GM18499 (cell line): ENCODE results near the gene CSTPP1.
"Not testable (repeated sequence)": the region's sequence is repeated elsewhere in the genome, so short reads cannot be mapped to it uniquely, and the experiment has no call there.

Experiments used
- ATAC-seq: cut with Tn5 transposase; IDR thresholded peaks from one replicate; pipeline ENCODE4 v1.9.1; 2021; ENCODE audit warnings: moderate number of reproducible peaks; ENCODE audit not compliant: insufficient read depth, unreplicated experiment

The CSTPP1 gene

DNA sequence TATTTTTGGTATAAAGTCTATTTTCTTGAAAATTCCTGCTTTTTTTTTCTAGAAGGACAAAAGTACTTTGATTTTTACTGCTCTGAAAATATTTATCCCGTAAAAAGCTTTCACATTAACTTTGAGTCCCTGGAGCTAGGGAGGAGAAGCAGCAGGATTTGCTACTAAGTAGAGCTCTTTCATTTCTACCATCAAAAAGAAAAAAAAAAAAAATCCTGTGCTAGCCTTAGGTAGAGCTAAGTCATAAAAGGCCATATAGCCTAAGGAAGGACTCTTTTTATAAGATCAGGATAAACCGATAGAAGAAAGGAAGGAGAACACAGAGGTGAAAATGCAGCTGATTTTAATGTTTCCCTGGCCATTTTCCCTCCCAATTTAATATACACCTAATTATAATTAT lies 48.0 kb downstream of the CSTPP1 start:
- no peak for ATAC-seq

DNA sequence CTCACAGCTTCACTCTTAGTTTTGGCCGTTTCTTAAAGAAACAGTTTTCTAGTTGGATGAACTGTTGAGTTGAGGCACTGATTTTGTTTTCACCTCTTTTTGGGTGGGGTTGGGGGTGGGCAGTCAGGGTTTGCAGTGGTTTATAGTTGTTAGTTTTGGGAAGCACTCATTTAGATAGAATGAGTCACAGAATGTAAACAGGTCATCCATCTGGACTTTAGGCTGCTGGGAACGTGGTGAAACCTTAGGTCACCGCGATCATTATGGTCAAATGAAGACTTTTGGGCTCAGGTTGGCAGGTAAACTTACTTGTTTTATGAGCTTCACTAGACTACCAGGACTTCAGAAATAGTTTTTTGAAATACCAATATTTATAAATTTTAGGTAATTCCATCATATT lies 48.4 kb downstream of the CSTPP1 start:
- no peak for ATAC-seq

DNA sequence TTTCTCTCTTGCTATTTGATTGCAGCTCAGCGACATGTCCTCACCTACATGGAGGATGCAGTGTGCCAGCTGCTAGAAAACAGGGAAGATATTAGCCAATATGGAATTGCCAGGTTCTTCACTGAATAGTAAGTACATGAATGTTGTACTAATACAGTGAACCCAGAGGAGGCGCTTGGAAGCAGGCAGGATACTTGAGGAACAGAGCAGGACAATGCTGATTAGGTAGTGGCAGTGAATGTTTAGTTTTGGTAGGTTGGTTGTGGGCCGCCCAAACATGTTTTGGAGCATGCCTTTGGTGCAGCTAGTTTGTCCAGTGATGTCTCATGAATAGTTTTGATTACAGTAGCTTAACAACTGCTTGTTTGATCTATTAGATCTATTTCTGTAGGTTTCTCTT lies 50.6 kb downstream of the CSTPP1 start:
- ATAC-seq: no peak

DNA sequence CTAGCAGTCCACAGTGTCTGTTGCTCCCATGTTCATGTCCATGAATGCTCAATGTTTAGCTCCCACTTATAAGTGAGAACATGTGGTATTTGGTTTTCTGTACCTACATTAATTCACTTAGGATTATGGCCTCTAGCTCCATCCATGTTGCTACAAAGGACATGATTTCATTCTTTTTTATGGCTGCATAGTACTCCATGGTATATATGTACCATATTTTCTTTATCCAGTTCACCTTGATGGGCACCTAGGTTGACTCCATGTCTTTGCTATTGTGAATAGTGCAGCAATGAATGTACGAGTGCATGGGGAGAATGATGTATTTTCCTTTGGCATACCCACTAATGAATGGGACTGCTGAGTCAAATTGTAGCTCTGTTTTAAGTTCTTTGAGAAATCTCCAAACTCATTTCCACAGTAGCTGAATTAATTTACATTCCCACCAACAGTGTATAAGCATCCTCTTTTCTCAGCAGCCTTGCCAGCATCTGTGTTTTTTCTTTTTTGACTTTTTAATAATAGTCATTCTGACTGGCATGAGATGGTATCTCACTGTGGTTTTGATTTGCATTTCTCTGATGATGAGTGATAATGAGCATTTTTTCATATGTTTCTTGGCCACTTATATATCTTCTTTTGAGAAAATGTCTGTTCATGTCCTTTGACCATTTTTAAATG lies 53.4 kb downstream of the CSTPP1 start:
- ATAC-seq: not testable (repeated sequence)

DNA sequence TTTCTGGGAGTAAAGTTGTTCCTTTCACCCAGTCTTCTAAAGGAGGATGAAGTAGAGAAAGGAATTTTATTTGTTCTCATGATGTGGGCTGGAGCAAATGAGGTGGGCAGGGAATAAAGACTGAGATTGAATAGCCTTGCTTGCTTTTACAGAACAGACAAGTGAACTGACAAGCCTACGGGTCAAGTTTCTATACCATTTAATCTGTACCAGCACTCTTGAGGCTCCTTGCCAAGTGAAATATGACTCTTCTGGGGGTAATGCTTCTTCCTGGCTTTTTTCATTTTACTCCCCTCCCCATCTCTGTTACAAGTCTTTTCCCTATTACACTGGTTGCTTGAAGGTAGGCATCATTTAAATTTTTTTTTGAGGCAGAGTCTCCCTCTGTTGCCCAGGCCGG lies 54.8 kb downstream of the CSTPP1 start:
- ATAC-seq: no peak

DNA sequence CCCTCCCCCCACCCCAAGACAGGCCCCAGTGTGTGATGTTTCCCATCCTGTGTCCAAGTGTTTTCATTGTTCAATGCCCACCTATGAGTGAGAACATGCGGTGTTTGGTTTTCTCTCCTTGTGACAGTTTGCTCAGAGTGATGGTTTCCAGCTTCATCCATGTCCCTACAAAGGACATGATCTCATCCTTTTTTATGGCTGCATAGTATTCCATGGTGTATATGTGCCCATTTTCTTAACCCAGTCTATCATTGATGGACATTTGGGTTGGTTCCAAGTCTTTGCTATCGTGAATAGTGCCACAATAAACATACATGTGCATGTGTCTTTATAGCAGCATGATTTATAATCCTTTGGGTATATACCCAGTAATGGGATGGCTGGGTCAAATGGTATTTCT lies 55.8 kb downstream of the CSTPP1 start:
- not testable (repeated sequence) for ATAC-seq

DNA sequence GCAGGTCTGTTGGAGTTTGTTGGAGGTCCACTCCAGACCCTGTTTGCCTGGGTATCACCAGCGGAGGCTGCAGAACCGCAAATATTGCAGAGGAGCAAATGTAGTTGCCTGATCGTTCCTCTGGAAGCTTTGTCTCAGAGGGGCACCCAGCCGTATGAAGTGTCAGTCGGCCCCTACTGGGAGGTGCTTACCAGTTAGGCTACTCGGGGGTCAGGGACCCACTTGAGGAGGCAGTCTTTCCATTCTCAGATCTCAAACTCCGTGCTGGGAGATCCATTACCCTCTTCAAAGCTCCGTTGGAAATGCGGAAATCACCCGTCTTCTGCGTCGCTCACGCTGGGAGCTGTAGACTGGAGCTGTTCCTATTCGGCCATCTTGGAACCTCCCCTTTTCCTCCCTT lies 61.2 kb downstream of the CSTPP1 start:
- not testable (repeated sequence) for ATAC-seq

DNA sequence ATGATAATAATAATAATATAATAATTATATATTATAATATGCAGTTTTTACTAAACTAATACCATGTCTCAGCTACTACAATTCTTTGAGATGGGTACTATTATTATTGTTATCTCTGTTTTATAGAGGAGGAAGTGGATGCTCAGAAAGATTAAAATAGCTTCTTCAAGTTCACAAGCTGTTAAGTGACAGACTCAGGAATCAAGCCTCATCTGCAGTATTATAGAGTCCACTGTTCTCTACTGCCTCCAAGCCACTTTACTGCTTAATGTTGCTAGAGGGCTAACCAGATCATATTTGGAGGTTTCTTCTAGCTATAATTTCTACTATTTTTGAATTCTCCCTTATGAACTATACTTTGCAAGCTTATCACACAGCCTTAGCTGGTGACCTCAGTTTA lies 62.7 kb downstream of the CSTPP1 start:
- no peak for ATAC-seq

DNA sequence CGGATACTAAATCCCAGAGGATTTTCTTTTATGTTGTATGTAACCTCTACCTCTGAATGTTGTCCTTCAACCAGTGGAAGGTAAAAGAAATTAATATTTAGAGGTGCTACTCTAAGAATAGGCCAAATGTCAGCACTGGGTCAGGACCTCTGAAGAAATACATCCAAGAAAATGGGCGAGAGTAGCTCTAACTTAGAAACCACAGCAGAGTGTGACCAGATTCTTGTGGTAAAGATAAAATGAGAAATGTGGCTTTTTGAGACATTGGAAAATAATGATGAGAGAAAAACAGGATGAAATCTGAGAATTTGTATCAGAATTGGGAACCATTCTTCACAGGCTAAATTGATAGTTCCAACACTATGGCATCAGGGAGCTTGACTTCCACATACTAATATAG lies 63.5 kb downstream of the CSTPP1 start:
- ATAC-seq: no peak

DNA sequence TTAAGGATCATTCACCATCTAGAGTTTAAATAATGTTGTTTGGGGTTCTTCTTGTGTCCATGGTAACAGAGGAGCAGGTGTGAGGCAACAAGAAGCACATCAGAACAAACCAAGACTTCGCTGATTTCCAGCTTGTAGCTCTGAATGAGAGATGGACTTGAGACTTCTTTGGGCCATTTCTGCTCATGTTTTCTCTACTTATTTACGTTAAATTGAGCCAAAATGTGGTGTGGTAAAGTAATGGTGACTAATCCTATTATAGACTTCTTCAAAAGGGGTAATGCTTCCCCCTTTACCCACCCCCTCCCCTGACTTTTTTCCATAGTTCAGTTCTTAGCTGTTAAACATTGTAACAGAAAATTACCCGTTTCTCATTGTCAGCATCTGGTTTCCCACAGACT lies 65.2 kb downstream of the CSTPP1 start:
- no peak for ATAC-seq

DNA sequence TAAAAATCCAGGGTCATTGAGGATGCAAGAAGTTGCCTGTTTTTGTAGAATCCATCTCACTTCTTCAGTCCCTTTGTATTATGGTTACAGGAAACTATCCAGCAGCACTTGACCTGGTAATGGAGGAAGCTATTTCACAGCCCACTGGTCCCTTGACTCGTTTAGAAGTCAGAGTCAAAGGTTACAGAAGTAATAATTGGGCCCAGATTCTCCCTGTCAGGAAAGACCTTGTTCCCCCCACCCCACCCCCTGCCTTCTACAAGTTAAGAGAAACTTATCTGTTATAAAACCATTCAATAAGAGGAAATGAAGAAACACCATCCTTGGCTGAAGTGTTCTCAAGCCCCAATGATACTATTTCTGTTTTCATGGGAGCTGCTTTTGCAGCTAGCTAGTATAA lies 65.8 kb downstream of the CSTPP1 start:
- ATAC-seq: no peak

DNA sequence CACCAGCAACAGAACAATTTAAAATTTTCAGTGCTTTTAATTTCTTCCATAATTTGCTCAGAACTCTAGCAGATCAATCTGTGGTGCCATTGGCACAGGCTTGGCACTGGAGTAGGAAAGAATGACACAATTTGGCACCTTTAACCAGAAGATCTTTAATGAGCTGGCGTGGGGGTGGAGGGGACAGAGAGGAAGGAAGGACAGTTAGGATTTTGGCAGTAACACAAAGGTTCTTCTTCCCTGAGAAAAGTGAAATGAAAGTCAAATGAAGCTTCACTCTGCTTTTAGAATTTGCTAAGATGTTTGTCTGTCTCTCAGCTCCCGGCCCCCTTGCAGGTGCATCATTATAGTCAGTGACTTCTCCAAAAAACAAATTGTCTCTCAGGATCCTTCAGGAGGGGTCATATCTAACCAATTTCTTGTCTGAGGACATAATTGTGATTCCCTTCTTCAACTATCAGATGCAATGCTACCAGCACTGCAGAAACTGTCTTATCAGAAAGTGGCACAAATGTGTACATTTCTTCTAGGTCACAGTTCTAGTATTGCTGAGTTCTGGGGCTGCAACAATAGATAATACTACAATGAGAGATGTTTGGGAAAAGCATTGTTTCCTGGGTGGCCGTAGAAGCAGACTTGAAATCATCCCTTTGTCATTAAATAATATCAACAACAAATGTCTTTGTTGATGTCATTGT lies 66.8 kb downstream of the CSTPP1 start:
- ATAC-seq: no peak

DNA sequence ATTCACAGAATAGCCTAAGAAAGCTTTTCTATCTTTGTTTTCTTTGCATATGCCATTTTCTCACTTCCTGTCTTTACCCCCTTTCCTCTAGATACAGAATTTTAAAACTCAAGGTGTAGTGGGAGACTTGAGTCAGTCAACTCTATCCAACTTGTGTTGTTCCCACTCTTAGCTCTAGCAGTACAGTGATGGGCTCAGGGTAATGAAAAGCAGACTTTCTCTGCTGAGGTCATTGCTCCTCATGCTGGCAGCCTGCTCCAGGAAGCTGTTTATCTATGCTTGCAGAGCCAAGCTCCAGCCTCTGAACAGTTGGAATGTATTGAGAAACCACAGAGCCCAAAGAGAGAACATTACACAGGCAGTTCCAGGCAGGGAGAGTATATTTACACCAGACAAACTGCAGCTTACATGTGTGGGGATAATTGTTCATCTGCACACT lies 68.1 kb downstream of the CSTPP1 start:
- ATAC-seq: no peak

DNA sequence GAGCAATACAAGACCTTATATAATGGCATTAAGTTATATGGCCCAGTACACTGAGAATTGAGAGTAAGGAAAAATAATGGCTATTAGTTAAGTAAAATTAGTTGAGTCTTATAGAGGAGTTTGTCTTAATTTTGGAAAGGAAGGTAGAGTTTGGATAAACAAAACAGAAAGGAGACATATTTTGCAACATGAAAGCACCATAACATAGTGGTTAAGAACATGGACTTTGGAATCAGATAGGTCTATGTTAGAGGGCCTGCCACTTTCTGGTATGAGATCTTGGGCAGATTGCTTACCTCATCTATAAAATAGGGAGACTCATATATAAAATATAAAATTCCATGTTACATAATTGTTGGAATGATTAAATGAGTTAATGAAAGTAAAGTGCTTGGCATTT lies 68.9 kb downstream of the CSTPP1 start:
- ATAC-seq: no peak

DNA sequence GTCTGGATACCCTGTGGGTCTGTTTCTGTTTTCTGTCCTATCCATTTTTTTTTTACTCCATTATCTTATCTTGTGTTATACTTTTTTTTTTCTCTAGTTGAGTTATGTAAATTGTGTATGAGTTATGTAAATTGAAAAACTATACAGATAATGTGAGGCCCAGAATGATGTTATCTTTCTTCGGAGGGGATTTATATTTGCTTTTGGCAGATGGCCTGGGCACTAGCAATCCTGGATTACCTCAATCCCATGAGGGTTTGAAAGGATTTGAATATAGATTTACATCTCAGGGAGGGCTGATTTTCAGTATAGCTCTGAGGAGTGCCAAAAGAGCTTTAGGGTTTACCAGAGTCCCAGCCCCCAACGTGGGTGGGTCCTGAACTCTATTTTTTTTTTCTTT lies 71.0 kb downstream of the CSTPP1 start:
- no peak for ATAC-seq

DNA sequence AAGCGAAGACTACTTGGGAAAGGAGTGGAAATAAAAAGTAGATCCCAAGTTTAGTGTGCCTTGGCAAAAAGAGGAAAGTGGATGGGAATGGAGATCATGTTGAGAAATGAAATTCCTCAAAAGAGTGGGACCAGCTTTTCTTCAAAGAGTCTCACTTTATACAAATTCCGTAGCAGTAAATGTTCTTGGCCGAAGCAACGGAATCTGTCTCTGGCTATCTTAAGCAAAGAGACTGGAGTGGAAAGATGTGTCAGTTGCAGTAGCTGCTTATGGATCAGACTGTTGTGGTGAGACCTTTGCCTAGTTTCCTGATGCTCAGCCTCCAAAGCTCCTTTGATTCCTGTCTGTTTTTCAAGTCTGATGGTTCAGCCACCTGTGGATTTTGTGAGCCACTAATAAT lies 73.6 kb downstream of the CSTPP1 start:
- no peak for ATAC-seq

DNA sequence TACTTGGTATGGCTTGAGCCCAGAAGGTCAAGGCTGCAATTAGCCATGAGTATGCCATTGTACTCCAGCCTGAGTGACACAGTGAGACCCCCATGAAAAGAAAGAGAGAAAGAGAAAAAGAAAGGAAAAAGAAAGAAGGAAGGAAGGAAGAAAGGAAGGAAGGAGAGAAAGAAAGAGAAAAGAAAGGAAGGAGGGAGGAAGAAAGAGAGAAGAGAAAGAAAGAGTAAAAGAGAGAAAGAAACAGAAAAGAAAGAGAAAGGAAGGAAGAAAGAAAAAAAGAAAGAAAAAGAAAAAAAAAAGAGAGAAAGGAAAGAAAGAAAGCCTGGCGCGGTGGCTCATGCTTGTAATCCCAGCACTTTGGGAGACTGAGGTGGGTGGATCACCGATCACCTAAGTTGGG lies 77.5 kb downstream of the CSTPP1 start:
- ATAC-seq: no peak

DNA sequence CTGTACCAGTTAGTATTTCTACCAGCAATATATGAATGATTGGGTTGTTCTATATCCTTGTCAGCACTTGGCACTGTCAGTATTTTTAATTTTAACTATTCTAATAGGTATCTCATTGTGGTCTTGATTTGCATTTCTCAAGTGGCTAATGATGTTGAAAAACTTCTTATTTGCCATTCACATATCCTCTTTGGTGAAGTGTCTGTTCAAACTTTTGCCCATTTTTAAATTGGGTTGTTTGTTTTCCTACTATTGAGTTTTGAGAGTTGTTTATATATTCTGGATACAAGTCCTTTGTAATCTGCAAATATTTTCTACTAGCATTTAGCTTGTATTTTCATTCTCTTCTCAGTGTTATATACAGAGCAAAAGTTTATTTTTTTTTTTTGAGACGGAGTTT lies 82.1 kb downstream of the CSTPP1 start:
- no peak for ATAC-seq

DNA sequence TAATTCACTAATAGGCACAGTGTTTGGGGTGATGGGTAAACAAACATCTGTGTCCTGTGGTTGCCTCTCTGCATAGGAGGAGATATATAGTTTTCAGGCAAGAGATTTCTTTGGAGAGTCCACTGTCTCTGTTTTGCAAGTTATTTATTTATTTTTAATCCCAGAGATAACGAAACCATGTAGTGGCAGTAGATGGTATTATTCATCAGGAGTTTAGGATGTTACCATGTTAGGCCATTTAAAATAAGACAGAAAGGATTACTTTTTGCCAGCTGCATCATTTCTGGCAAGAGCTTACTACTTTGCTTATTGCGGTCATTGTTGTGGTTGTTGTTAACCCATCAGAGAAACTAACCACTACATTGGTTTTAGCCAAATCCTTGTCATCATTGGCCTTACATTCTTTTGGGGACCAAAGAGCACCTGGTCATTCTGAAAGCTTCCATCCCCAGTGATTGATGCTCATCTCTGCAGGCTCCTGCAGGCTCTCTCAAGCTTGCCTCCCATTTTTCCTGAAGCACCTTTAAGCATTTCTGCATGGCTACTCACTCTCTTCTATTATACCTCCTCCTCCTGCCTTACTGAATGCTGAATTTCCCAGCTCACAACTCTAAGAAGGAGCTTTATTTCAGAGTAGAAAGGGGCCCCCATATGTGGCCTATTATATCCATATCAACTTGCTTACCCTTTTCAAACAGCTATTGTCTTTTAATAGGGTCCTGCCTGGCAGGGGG lies 84.4 kb downstream of the CSTPP1 start:
- no peak for ATAC-seq

DNA sequence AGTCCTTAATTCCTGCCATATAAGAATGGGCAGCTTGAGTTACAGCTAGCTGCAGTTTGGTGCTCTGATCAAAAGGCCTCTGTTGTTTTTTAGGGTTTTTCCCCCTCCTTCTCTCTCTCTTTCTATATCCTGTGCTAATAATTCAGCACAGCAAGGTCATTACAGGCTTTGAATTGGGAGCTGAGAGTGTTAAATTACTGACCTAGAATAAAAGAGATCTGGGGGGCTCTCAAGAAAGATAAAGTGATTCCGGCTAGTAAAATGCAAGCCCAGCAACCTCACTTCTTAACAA lies 84.9 kb downstream of the CSTPP1 start:
- no peak for ATAC-seq

DNA sequence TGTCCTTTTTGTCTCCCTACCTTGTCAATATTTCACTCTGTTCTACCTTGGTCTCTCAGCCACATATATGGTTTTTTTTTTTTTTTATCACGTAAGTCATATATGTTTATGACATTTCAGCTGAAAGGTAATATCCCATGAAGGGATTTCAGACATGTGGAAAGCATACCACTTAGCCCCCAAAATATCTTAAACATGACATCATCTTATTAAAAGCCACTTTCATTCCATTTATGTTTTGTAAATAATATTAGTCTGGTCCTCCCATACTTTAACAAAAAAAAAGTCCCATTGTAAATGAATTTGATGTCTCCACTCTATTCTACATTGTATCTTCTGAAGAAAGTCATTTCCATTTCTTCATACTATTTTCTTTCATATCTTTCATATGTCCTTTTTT lies 85.4 kb downstream of the CSTPP1 start:
- no peak for ATAC-seq
